Neural cell (in vitro differentiated cells): ENCODE data around the gene TCF23. TPM values are rescaled to one million over a fixed set of nuclear protein-coding genes. Genes with fewer than 3 reads are reported as not detected.

ENCODE experiments used
- H2AFZ ChIP-seq: fragments of 200-600, 300-800 bp; sonication (generic), shearing (Covaris generic); 2 replicates; pipeline ENCODE4 v1.6.0; 2014; ENCODE audit warnings: low read depth, mild to moderate bottlenecking, antibody characterized with exemption, low read length, moderate library complexity
- H3F3A ChIP-seq: fragments of 200-600 bp; shearing (Covaris generic); 2 replicates; pipeline ENCODE4 v1.6.1; 2016; ENCODE audit warnings: mild to moderate bottlenecking, moderate library complexity, mixed read lengths, antibody characterized with exemption, low read length; ENCODE audit not compliant: insufficient read depth, poor library complexity, severe bottlenecking
- H3K27ac ChIP-seq: fragments of 200-600, 300-800 bp; sonication (generic), shearing (Covaris generic); 2 replicates; pipeline ENCODE4 v1.5.1; 2014; ENCODE audit warnings: mild to moderate bottlenecking, low read length, moderate library complexity
- H3K27me3 ChIP-seq: fragments of 300-800, 200-600 bp; sonication (generic), shearing (Covaris generic); 2 replicates; pipeline ENCODE4 v1.6.0; 2014; ENCODE audit warnings: mild to moderate bottlenecking, low read depth, low read length, moderate library complexity; ENCODE audit not compliant: insufficient read depth
- H3K36me3 ChIP-seq: fragments of 300-800, 200-600 bp; sonication (generic), shearing (Covaris generic); 2 replicates; pipeline ENCODE4 v1.5.1; 2014; ENCODE audit warnings: mild to moderate bottlenecking, antibody characterized with exemption, low read length, moderate library complexity; ENCODE audit not compliant: insufficient read depth
- H3K4me2 ChIP-seq: fragments of 300-800, 200-600 bp; sonication (generic), shearing (Covaris generic); 2 replicates; pipeline ENCODE4 v1.6.0; 2014; ENCODE audit warnings: mild to moderate bottlenecking, low read length
- H3K4me3 ChIP-seq: fragments of 300-800, 200-600 bp; sonication (generic), shearing (Covaris generic); 2 replicates; pipeline ENCODE4 v1.5.1; 2014; ENCODE audit warnings: mild to moderate bottlenecking, low read length, moderate library complexity
- H3K79me2 ChIP-seq: fragments of 200-600 bp; shearing (Covaris generic); replicated peaks from 2 replicates; pipeline ENCODE4 v1.6.0; 2014; ENCODE audit warnings: mild to moderate bottlenecking, low read length, moderate library complexity; ENCODE audit not compliant: insufficient read depth
- H3K9ac ChIP-seq: fragments of 300-800, 200-600 bp; sonication (generic), shearing (Covaris generic); 2 replicates; pipeline ENCODE4 v1.6.1; 2016; ENCODE audit warnings: mild to moderate bottlenecking, low read length, mixed read lengths
- H3K9me2 ChIP-seq: fragments of 200-600 bp; shearing (Covaris generic); 2 replicates; pipeline ENCODE4 v1.6.1; 2016; ENCODE audit warnings: mild to moderate bottlenecking, low read length, mixed read lengths; ENCODE audit not compliant: insufficient read depth
- H3K9me3 ChIP-seq: fragments of 200-600, 300-800 bp; sonication (generic), shearing (Covaris generic); 2 replicates; pipeline ENCODE4 v1.6.1; 2016; ENCODE audit warnings: mild to moderate bottlenecking, mixed run types, low read length, moderate library complexity, mixed read lengths
- H4K20me1 ChIP-seq: fragments of 200-600 bp; shearing (Covaris generic); 2 replicates; pipeline ENCODE4 v1.6.1; 2016; ENCODE audit warnings: mild to moderate bottlenecking, mixed run types; ENCODE audit not compliant: insufficient read depth
- EZH2 ChIP-seq: fragments of 200-600, 300-800 bp; shearing (Covaris generic), sonication (generic); IDR thresholded peaks from 2 replicates; pipeline ENCODE4 v1.6.1; 2014; ENCODE audit warnings: antibody characterized with exemption, low read length, borderline replicate concordance, mild to moderate bottlenecking; ENCODE audit not compliant: insufficient read depth, poor library complexity, severe bottlenecking
- MXI1 ChIP-seq: fragments of 450-650 bp; conservative IDR thresholded peaks from 2 replicates; pipeline ENCODE4 v1.6.1; 2014; ENCODE audit warnings: antibody characterized with exemption, mild to moderate bottlenecking; ENCODE audit not compliant: poor library complexity, severe bottlenecking
- POLR2AphosphoS5 ChIP-seq: IDR thresholded peaks from 2 replicates; pipeline ENCODE4 v1.6.1; 2012
- RAD21 ChIP-seq: fragments of 450-650 bp; conservative IDR thresholded peaks from 2 replicates; pipeline ENCODE4 v1.6.1; 2014; ENCODE audit warnings: antibody characterized with exemption, mild to moderate bottlenecking, moderate library complexity
- SMC3 ChIP-seq: fragments of 450-650 bp; conservative IDR thresholded peaks from 2 replicates; pipeline ENCODE4 v1.6.1; 2014; ENCODE audit warnings: antibody characterized with exemption, mild to moderate bottlenecking, moderate library complexity; ENCODE audit not compliant: poor library complexity
- polyA plus RNA-seq: library from polyadenylated mRNA; depleted of rRNA; stranded (reverse); fragments of >200 nt; gene quantifications from 2 replicates; pipeline ENCODE4 v1.2.3, GENCODE V29; 2014
- TF ChIP-seq, protein P1 (sequence below): fragments of 450-650 bp; IDR thresholded peaks from 2 replicates; pipeline ENCODE4 v1.5.1; 2014; ENCODE audit warnings: antibody characterized with exemption, mild to moderate bottlenecking, moderate library complexity; ENCODE audit not compliant: poor library complexity, severe bottlenecking
- TF ChIP-seq, protein P2 (sequence below): IDR thresholded peaks from 2 replicates; pipeline ENCODE4 v1.6.1; 2012; ENCODE audit warnings: borderline replicate concordance

The TCF23 gene
- polyA plus RNA-seq, 1 donor from 2014 or later = not detected

- TF ChIP-seq, protein P1, sequence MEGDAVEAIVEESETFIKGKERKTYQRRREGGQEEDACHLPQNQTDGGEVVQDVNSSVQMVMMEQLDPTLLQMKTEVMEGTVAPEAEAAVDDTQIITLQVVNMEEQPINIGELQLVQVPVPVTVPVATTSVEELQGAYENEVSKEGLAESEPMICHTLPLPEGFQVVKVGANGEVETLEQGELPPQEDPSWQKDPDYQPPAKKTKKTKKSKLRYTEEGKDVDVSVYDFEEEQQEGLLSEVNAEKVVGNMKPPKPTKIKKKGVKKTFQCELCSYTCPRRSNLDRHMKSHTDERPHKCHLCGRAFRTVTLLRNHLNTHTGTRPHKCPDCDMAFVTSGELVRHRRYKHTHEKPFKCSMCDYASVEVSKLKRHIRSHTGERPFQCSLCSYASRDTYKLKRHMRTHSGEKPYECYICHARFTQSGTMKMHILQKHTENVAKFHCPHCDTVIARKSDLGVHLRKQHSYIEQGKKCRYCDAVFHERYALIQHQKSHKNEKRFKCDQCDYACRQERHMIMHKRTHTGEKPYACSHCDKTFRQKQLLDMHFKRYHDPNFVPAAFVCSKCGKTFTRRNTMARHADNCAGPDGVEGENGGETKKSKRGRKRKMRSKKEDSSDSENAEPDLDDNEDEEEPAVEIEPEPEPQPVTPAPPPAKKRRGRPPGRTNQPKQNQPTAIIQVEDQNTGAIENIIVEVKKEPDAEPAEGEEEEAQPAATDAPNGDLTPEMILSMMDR = no peak
- TF ChIP-seq MXI1 (no peak), EZH2 (no peak), POLR2AphosphoS5 (no peak)
- TF ChIP-seq, protein P2, sequence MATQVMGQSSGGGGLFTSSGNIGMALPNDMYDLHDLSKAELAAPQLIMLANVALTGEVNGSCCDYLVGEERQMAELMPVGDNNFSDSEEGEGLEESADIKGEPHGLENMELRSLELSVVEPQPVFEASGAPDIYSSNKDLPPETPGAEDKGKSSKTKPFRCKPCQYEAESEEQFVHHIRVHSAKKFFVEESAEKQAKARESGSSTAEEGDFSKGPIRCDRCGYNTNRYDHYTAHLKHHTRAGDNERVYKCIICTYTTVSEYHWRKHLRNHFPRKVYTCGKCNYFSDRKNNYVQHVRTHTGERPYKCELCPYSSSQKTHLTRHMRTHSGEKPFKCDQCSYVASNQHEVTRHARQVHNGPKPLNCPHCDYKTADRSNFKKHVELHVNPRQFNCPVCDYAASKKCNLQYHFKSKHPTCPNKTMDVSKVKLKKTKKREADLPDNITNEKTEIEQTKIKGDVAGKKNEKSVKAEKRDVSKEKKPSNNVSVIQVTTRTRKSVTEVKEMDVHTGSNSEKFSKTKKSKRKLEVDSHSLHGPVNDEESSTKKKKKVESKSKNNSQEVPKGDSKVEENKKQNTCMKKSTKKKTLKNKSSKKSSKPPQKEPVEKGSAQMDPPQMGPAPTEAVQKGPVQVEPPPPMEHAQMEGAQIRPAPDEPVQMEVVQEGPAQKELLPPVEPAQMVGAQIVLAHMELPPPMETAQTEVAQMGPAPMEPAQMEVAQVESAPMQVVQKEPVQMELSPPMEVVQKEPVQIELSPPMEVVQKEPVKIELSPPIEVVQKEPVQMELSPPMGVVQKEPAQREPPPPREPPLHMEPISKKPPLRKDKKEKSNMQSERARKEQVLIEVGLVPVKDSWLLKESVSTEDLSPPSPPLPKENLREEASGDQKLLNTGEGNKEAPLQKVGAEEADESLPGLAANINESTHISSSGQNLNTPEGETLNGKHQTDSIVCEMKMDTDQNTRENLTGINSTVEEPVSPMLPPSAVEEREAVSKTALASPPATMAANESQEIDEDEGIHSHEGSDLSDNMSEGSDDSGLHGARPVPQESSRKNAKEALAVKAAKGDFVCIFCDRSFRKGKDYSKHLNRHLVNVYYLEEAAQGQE = no peak
- H2AFZ ChIP-seq = no peak overlapping the region
- H3K27ac ChIP-seq = no peak overlapping the region
- H3K36me3 ChIP-seq = no peaks in the 10 kb centered on the region
- H3K9me2 ChIP-seq = no peaks in the 10 kb centered on the region
- H3F3A ChIP-seq = no peaks in the 10 kb centered on the region
- no peak overlapping the region for H3K9ac ChIP-seq
- no peaks in the 10 kb centered on the region for H3K79me2 ChIP-seq
- H3K9me3 ChIP-seq = no peaks in the 10 kb centered on the region
- H3K4me2 ChIP-seq = no peak overlapping the region
- H4K20me1 ChIP-seq = no peaks in the 10 kb centered on the region
- H3K4me3 ChIP-seq = no peak overlapping the region
- H3K27me3 ChIP-seq = no peaks in the 10 kb centered on the region
These were observed 13.6 kb downstream of the TCF23 start for GRCh38 chr2:27162151-27163121.

- Histone ChIP-seq H3F3A (no peaks in the 10 kb centered on the region), H3K27ac (no peak overlapping the region), H3K9me3 (no peaks in the 10 kb centered on the region), H4K20me1 (no peaks in the 10 kb centered on the region), H2AFZ (no peak overlapping the region), H3K79me2 (no peaks in the 10 kb centered on the region), H3K9me2 (no peaks in the 10 kb centered on the region), H3K36me3 (no peaks in the 10 kb centered on the region), H3K27me3 (no peaks in the 10 kb centered on the region), H3K4me3 (no peak overlapping the region), H3K4me2 (no peak overlapping the region), H3K9ac (no peak overlapping the region)
- TF ChIP-seq SMC3 = no peak
- TF ChIP-seq RAD21 = no peak
- TF ChIP-seq EZH2 = no peak
- TF ChIP-seq, protein P1 = no peak
These were observed 16.4 kb downstream of the TCF23 start for GRCh38 chr2:27164960-27165763.
